ENCODE data around the gene WDR31. TPM values are rescaled to one million over a fixed set of nuclear protein-coding genes. Genes with fewer than 3 reads are reported as not detected.
"Not testable (repeated sequence)": the region's sequence is repeated elsewhere in the genome, so short reads cannot be mapped to it uniquely, and the experiment has no call there.

Gene WDR31
- polyA plus RNA-seq, 2 of the 4 experiments (the other 2 are of a cell fraction): 1.9 to 2.9 TPM

GRCh38 chr9:113368982-113369854, 29.1 kb upstream of the WDR31 start:
- Histone ChIP-seq H3K4me2 (no peak overlapping the region), H3K4me3 (no peak overlapping the region), H3K4me1 (no peaks in the 10 kb centered on the region), H3K9me3 (no peaks in the 10 kb centered on the region), H3K27ac (no peak overlapping the region)
- ChIA-PET POLR2A (interaction anchor here (0.9 kb wide), 1 partner anchor 8 kb away, joined by 3 read pairs; the partner anchor contains the start of gene HDHD3), CTCF (interaction anchor here (0.6 to 1.2 kb wide), 4 partner anchors 19 to 37 kb away, joined by 3 to 5 read pairs (median 4); no protein-coding TSS in a partner anchor)
- ATAC-seq: no peak
- WGBS (ENCODE audit: missing lambda C conversion rate): 73% methylated on average over 13 of the region's 13 CpGs
- TF ChIP-seq EP300 (IDR thresholded peaks at IDR 0.05) (no peak), JUNB (IDR thresholded peaks at IDR 0.05) (no peak)
- no peak for FAIRE-seq
- DNase-seq (ENCODE audit: low read depth in 1 of 2, low spot score in 1 of 2): no peak

GRCh38 chr9:113368348-113368981, 28.4 kb upstream of the WDR31 start:
- no peak for TF ChIP-seq RNF2 (IDR thresholded peaks at IDR 0.05; ENCODE audit: borderline replicate concordance, low read depth)
- no peak for TF ChIP-seq HDAC2 (IDR thresholded peaks at IDR 0.05)
- no peak for TF ChIP-seq SMC3 (IDR thresholded peaks at IDR 0.05)
- no peak for TF ChIP-seq MAFK (IDR thresholded peaks at IDR 0.05; ENCODE audit: partially characterized antibody)
- no peak for TF ChIP-seq FOSL2 (IDR thresholded peaks at IDR 0.05)
- TF ChIP-seq FOSL2 (CRISPR knock-in tag; IDR thresholded peaks at IDR 0.05): no peak
- TF ChIP-seq FOXS1 (CRISPR knock-in tag; IDR thresholded peaks at IDR 0.05): no peak
- no peak for TF ChIP-seq ZC3H11A (IDR thresholded peaks at IDR 0.05)
- FAIRE-seq (no peak), ATAC-seq (no peak), DNase-seq (ENCODE audit: low read depth in 1 of 2, low spot score in 1 of 2) (no peak)
- 64% methylated on average over 4 of the region's 5 CpGs for WGBS (ENCODE audit: missing lambda C conversion rate)
- CTCF ChIA-PET: interaction anchor here (0.6 to 1.6 kb wide), 4 partner anchors 20 to 41 kb away, joined by 3 to 5 read pairs (median 4); partner anchors contain the start of gene POLE3
- Histone ChIP-seq H3K27ac (no peak overlapping the region), H3K9me3 (no peaks in the 10 kb centered on the region), H3K4me1 (no peaks in the 10 kb centered on the region), H3K4me2 (no peak overlapping the region), H3K4me3 (no peak overlapping the region)
- POLR2A ChIA-PET: interaction anchor here (0.9 kb wide), 1 partner anchor 8 kb away, joined by 3 read pairs; the partner anchor contains the start of gene HDHD3

GRCh38 chr9:113365652-113366051, 25.6 kb upstream of the WDR31 start:
- peaks cover 12% of the 10 kb centered on the region for H3K4me1 ChIP-seq
- H3K4me2 ChIP-seq; FAIRE-seq; H3K27ac ChIP-seq; POLR2A ChIA-PET; H3K4me3 ChIP-seq; ATAC-seq; DNase-seq (ENCODE audit: low read depth in 1 of 2, low spot score in 1 of 2); H3K9me3 ChIP-seq: not testable (repeated sequence)
- WGBS (ENCODE audit: missing lambda C conversion rate): 60% methylated on average over 3 of the region's 3 CpGs
- CTCF ChIA-PET: interaction anchor here (0.6 to 1.0 kb wide), 2 partner anchors 26 to 152 kb away, joined by 3 read pairs; no protein-coding TSS in a partner anchor

GRCh38 chr9:113364951-113365350, 24.9 kb upstream of the WDR31 start:
- ChIA-PET CTCF (interaction anchor here (0.6 to 1.6 kb wide), 6 partner anchors 11 to 1909 kb away, joined by 3 to 5 read pairs (median 3); partner anchors contain the start of gene ALAD), POLR2A (no interaction called here)
- no peak for FAIRE-seq

GRCh38 chr9:113363336-113363735, 23.3 kb upstream of the WDR31 start:
- DNase-seq (ENCODE audit: low read depth in 1 of 2, low spot score in 1 of 2) (no peak), FAIRE-seq (no peak), ATAC-seq (no peak)
- Histone ChIP-seq H3K4me1 (peaks cover 13% of the 10 kb centered on the region), H3K27ac (no peak overlapping the region), H3K4me2 (no peak overlapping the region), H3K9me3 (no peaks in the 10 kb centered on the region), H3K4me3 (no peak overlapping the region)
- POLR2A ChIA-PET: interaction anchor here (1.1 kb wide), 1 partner anchor 14 kb away, joined by 3 read pairs; the partner anchor contains the start of gene HDHD3
- 65% methylated on average over 3 of the region's 3 CpGs for WGBS (ENCODE audit: missing lambda C conversion rate)
- CTCF ChIA-PET: interaction anchor here (1.0 to 1.6 kb wide), 4 partner anchors 9 to 91 kb away, joined by 3 to 5 read pairs (median 4); partner anchors contain the start of gene ALAD
- TF ChIP-seq HMGXB4 (CRISPR knock-in tag; IDR thresholded peaks at IDR 0.05; ENCODE audit: borderline replicate concordance): no peak
- no peak for TF ChIP-seq POLR2AphosphoS2 (conservative IDR thresholded peaks at IDR 0.05; ENCODE audit: low read length)
- no peak for TF ChIP-seq HOXA7 (CRISPR knock-in tag; IDR thresholded peaks at IDR 0.05)
- TF ChIP-seq POLR2A (IDR thresholded peaks at IDR 0.05; ENCODE audit: low read length): no peak
- no peak for TF ChIP-seq FOSL2 (IDR thresholded peaks at IDR 0.05)
- TF ChIP-seq FOSL2 (CRISPR knock-in tag; IDR thresholded peaks at IDR 0.05): no peak
- TF ChIP-seq HEYL (CRISPR knock-in tag; IDR thresholded peaks at IDR 0.05): no peak
- TF ChIP-seq SREBF2 (IDR thresholded peaks at IDR 0.05): no peak
- no peak for TF ChIP-seq RNF2 (IDR thresholded peaks at IDR 0.05; ENCODE audit: borderline replicate concordance, low read depth)
- TF ChIP-seq CHD2 (IDR thresholded peaks at IDR 0.05; ENCODE audit: low read length, partially characterized antibody): no peak
- no peak for TF ChIP-seq ATOH8 (CRISPR knock-in tag; IDR thresholded peaks at IDR 0.05; ENCODE audit: low read depth)
- TF ChIP-seq CHD4 (IDR thresholded peaks at IDR 0.05; ENCODE audit: borderline replicate concordance): no peak
- no peak for TF ChIP-seq KDM1A (IDR thresholded peaks at IDR 0.05; ENCODE audit: low read depth)
- TF ChIP-seq CEBPB (IDR thresholded peaks at IDR 0.05): no peak
- no peak for TF ChIP-seq RFX5 (IDR thresholded peaks at IDR 0.05)
- no peak for TF ChIP-seq KDM5A (IDR thresholded peaks at IDR 0.05)
- no peak for TF ChIP-seq TP53 (CRISPR knock-in tag; IDR thresholded peaks at IDR 0.05)

More at GRCh38 chr9:113364951-113365350, 24.9 kb upstream of the WDR31 start:
- H3K4me3 ChIP-seq: no peak overlapping the region
- peaks cover 13% of the 10 kb centered on the region for H3K4me1 ChIP-seq
- H3K4me2 ChIP-seq: no peak overlapping the region
- TF ChIP-seq HOXA7 (CRISPR knock-in tag; IDR thresholded peaks at IDR 0.05) (no peak), NFE2L2 (conservative IDR thresholded peaks at IDR 0.05; ENCODE audit: low read length) (no peak)
- ATAC-seq (no peak), DNase-seq (ENCODE audit: low read depth in 1 of 2, low spot score in 1 of 2) (no peak)
- 86% methylated on average over 1 of the region's 1 CpG for WGBS (ENCODE audit: missing lambda C conversion rate)
- no peaks in the 10 kb centered on the region for H3K9me3 ChIP-seq
- no peak overlapping the region for H3K27ac ChIP-seq

Measured in A549 (cell line).